Measurements from ENCODE around the gene BAIAP2. TPM values are rescaled to one million over a fixed set of nuclear protein-coding genes. Genes with fewer than 3 reads are reported as not detected.

The BAIAP2 gene
- total and polyA plus RNA-seq, 2 donors from 2014 or later, result 44.5 to 45.8 TPM

GRCh38 chr17:81164371-81165245 lies 129.7 kb downstream of the BAIAP2 start:
- no peak for FAIRE-seq

GRCh38 chr17:81165246-81166032 lies 130.5 kb downstream of the BAIAP2 start, which contains the start of gene PVALEF:
Gene PVALEF (plus strand): TSS chr17:81165507. CDS start chr17:81181227, 15,720 bp downstream.
- DNase-seq, result peak; percentile 56 to 82 (median 68)
- FAIRE-seq, result no peak
- no peaks in the 10 kb centered on the region for H3K27me3 ChIP-seq (ENCODE audit: control insufficient read depth, insufficient read depth, low read length)
- no peak for TF ChIP-seq CTCF (IDR thresholded peaks at IDR 0.05; ENCODE audit: borderline replicate concordance, extremely low read depth, insufficient read depth)
- H3K27ac ChIP-seq (ENCODE audit: low read depth in 2 of 2, low read length in 2 of 2), result no peak within 1 kb of the TSS
- H3K9me3 ChIP-seq (ENCODE audit: control insufficient read depth in 2 of 3, insufficient read depth in 1 of 3, low read length in 3 of 3), result no peaks in the 10 kb centered on the region
- intact Hi-C loops (cut with DNase I), result no loop called here
- H3K4me1 ChIP-seq (ENCODE audit: control insufficient read depth in 2 of 3, insufficient read depth in 2 of 3, low read depth in 1 of 3, low read length in 3 of 3), result no peaks in the 10 kb centered on the region
- H3K9ac ChIP-seq (ENCODE audit: low read length in 3 of 3), result peak within 1 kb of the TSS in 1 of 3 donors; percentile 19
- H3K4me3 ChIP-seq (ENCODE audit: low read length in 3 of 3), result no peak within 1 kb of the TSS
- H3K36me3 ChIP-seq (ENCODE audit: control insufficient read depth in 2 of 3, insufficient read depth in 3 of 3, low read length in 3 of 3), result no peaks in the 10 kb centered on the region

More at GRCh38 chr17:81164371-81165245, 129.7 kb downstream of the BAIAP2 start:
- DNase-seq, result peak in 1 of 5 donors; percentile 23
- Histone ChIP-seq H3K4me1 (ENCODE audit: control insufficient read depth in 2 of 3, insufficient read depth in 2 of 3, low read depth in 1 of 3, low read length in 3 of 3) (no peaks in the 10 kb centered on the region), H3K27ac (ENCODE audit: low read depth in 2 of 2, low read length in 2 of 2) (no peak overlapping the region), H3K4me3 (ENCODE audit: low read length in 3 of 3) (no peak overlapping the region), H3K9me3 (ENCODE audit: control insufficient read depth in 2 of 3, insufficient read depth in 1 of 3, low read length in 3 of 3) (no peaks in the 10 kb centered on the region), H3K36me3 (ENCODE audit: control insufficient read depth in 2 of 3, insufficient read depth in 3 of 3, low read length in 3 of 3) (no peaks in the 10 kb centered on the region), H3K9ac (ENCODE audit: low read length in 3 of 3) (no peak overlapping the region), H3K27me3 (ENCODE audit: control insufficient read depth, insufficient read depth, low read length) (no peaks in the 10 kb centered on the region)
- intact Hi-C loops (cut with DNase I), result no loop called here
- TF ChIP-seq CTCF (IDR thresholded peaks at IDR 0.05; ENCODE audit: borderline replicate concordance, extremely low read depth, insufficient read depth), result no peak

- TF ChIP-seq CTCF (IDR thresholded peaks at IDR 0.05; ENCODE audit: borderline replicate concordance, extremely low read depth, insufficient read depth), result no peak
- intact Hi-C loops (cut with DNase I), result no loop called here
- Histone ChIP-seq H3K27me3 (ENCODE audit: control insufficient read depth, insufficient read depth, low read length) (no peaks in the 10 kb centered on the region), H3K9ac (ENCODE audit: low read length in 3 of 3) (peak within 1 kb of the TSS in 1 of 3 donors; percentile 19), H3K4me1 (ENCODE audit: control insufficient read depth in 2 of 3, insufficient read depth in 2 of 3, low read depth in 1 of 3, low read length in 3 of 3) (no peaks in the 10 kb centered on the region), H3K4me3 (ENCODE audit: low read length in 3 of 3) (no peak within 1 kb of the TSS), H3K27ac (ENCODE audit: low read depth in 2 of 2, low read length in 2 of 2) (no peak within 1 kb of the TSS), H3K36me3 (ENCODE audit: control insufficient read depth in 2 of 3, insufficient read depth in 3 of 3, low read length in 3 of 3) (no peaks in the 10 kb centered on the region), H3K9me3 (ENCODE audit: control insufficient read depth in 2 of 3, insufficient read depth in 1 of 3, low read length in 3 of 3) (no peaks in the 10 kb centered on the region)
- DNase-seq, result peak in 1 of 5 donors; percentile 42
- FAIRE-seq, result no peak
Measured at GRCh38 chr17:81166033-81166492, 131.1 kb downstream of the BAIAP2 start, which contains the start of gene AATK. Gene AATK (minus strand): TSS chr17:81166221. CDS start chr17:81165992, 229 bp downstream.

Small RNA genes lying within 50 kb of the gene (microRNA-seq; reads per million reads assigned to microRNA genes)
- gene MIR1250 (not detected), gene MIR3065 (not detected), gene MIR338 (not detected), gene MIR657 (not detected)

Other genes with a start within 250 kb of the BAIAP2 start
- 28.0 TPM for gene CHMP6, start 43.3 kb upstream of the BAIAP2 start, total RNA-seq
- gene CHMP6, start 43.3 kb upstream of the BAIAP2 start, polyA plus RNA-seq (ENCODE audit: insufficient read depth, low read depth, low replicate concordance), result 34.1 TPM
- not detected for gene PVALEF, start 130.4 kb downstream of the BAIAP2 start, total RNA-seq
- not detected for gene PVALEF, start 130.4 kb downstream of the BAIAP2 start, polyA plus RNA-seq (ENCODE audit: insufficient read depth, low read depth, low replicate concordance)
- 4.2 TPM for gene AATK, start 131.1 kb downstream of the BAIAP2 start, total RNA-seq
- gene AATK, start 131.1 kb downstream of the BAIAP2 start, polyA plus RNA-seq (ENCODE audit: insufficient read depth, low read depth, low replicate concordance), result 0.65 TPM
- gene CEP131, start 187.8 kb downstream of the BAIAP2 start, total RNA-seq, result 7.5 TPM
- 6.9 TPM for gene CEP131, start 187.8 kb downstream of the BAIAP2 start, polyA plus RNA-seq (ENCODE audit: insufficient read depth, low read depth, low replicate concordance)
- gene TEPSIN, start 203.9 kb downstream of the BAIAP2 start, total RNA-seq, result 42.8 TPM
- gene TEPSIN, start 203.9 kb downstream of the BAIAP2 start, polyA plus RNA-seq (ENCODE audit: insufficient read depth, low read depth, low replicate concordance), result 13.9 TPM
- 38.6 TPM for gene NDUFAF8, start 204.2 kb downstream of the BAIAP2 start, total RNA-seq
- 134 TPM for gene NDUFAF8, start 204.2 kb downstream of the BAIAP2 start, polyA plus RNA-seq (ENCODE audit: insufficient read depth, low read depth, low replicate concordance)

Measured in kidney (tissue), 14 donors.